Globus pallidus (tissue), 1 donor: ENCODE data around the gene PTPRS.
"Not testable (repeated sequence)": the region's sequence is repeated elsewhere in the genome, so short reads cannot be mapped to it uniquely, and the experiment has no call there.

Source experiments
- DNase-seq: peaks from one replicate; pipeline ENCODE4 v3.0.0-alpha.2; 2015; ENCODE audit warnings: low spot score

Gene PTPRS

DNA sequence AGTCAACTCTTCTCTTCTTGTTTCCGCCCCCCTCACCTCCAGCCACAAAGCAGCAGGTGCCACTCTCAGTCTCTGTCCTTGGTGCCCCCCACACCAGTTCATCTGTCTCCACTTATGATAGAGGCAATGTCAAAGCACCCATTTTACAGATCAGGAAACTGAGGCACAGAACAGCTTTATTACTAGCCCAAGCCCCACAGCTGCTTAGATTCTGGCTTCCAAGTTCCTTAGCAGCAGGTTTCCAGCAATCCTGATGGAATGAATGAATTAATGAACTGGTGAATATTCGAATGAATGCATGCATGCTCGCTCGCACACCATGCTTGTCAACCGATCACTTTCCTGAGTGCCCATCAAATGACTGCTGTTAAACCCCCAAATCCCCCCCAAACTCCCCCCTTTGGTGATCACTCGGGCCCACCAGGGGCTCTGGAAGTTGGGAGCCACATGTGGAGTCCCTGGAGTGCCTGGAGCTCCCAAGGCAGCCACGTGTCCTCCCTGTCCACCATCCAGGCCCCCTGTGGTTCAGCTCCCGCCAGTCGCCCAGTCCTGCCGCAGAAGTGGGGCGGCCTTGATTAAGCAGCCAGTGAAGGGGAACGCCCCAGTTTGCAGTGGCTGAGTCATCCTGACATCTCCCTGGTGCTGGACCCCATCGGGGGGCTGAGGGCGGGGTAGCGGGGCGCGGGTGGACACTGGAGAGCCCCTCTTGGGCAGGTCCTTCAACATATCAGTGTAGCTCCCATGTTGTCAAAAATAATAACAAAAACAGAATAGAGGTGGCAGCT lies 6.8 kb downstream of the PTPRS start:
- no peak for DNase-seq

DNA sequence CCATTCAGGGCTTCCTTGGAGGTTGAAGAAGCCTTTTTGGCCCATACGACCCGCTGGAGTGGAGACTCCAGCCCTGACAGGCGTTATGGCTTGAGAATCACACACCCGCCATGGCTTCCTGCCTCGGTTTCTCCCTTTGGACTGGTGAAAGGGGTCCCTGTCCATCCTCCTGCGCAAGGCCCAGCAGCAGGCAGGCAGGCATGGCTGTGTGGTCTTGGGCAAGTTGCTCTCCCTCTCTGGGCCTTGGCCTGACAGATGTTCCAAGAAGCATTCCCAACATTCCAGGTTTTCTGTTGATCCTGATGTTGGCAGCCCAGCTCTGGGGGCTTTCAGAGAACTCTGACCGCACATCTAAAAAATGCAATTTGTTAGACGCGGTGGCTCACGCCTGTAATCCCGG lies 8.1 kb downstream of the PTPRS start:
- no peak for DNase-seq

DNA sequence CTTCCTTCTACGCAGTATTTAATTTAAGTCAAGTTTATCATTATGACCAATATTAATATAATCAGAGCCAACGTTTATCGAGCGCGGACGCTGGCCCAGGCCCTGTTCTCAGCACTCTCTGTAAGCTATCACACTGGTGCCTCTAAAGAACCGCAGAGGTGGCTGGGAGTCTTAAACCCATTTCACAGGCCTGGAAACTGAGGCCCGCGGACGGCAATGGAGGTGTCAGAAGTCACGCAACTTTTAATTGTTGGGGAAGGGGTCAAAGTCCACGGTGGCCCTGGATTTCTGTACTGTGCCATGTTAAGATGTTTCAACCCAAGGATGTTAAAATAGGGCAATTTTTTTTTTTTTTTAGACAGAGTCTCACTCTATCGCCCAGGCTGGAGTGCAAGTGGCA lies 8.8 kb downstream of the PTPRS start:
- no peak for DNase-seq

DNA sequence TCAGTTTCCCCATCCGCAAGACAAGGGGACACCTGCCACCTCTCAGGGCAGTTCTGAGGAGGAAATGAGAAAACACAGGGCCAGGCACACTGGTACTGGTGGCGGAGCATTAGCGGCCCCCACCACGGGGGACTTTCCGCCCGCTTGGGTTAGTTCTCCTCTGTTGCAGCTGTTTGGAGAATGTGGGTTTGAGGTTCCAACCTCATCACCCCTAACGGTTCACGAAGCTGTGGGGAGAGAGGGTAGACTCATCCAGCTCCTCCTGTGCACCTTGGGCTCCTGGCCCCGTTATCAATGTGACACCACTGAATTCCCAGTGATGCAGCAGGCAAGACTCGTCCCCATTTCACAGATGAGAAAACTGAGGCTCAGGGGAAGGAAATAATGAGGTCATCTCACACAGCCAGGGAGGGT lies 10.3 kb downstream of the PTPRS start:
- no peak for DNase-seq

DNA sequence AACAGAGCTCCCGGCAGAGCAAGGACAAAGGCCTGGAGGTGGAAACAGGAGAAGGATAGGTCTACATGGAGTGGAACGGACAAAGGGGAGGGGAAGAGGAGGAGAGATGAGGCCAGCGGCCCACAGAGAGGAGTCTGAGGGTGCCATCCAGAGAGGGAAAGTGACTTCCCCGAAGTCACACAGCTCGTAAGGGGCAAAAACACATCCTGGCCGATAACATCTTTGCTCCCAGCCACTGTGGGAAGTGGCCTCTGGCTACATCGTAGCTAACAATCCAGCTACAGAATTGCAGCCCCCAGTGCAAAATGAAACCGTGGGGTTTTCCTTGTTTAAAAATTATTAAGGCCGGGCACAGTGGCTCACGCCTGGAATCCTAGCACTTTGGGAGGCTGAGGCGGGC lies 11.5 kb downstream of the PTPRS start:
- DNase-seq, result no peak

DNA sequence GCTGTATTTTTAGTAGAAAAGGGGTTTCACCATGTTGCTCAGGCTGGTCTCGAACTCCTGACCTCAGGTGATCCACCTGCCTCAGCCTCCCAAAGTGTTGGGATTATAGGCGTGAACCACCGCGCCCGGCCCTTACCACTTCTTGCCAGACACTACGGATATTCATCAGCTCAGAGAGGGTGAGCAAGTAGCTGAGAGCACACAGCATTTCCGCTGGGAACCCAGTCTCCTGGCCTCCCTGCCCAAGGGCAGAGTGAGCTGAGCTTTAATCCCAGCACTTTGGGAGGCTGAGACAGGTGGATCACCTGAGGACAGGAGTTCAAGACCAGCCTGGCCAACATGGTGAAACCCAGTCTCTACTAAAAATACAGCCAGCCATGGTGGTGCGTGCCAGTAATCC lies 12.2 kb downstream of the PTPRS start:
- not testable (repeated sequence) for DNase-seq

DNA sequence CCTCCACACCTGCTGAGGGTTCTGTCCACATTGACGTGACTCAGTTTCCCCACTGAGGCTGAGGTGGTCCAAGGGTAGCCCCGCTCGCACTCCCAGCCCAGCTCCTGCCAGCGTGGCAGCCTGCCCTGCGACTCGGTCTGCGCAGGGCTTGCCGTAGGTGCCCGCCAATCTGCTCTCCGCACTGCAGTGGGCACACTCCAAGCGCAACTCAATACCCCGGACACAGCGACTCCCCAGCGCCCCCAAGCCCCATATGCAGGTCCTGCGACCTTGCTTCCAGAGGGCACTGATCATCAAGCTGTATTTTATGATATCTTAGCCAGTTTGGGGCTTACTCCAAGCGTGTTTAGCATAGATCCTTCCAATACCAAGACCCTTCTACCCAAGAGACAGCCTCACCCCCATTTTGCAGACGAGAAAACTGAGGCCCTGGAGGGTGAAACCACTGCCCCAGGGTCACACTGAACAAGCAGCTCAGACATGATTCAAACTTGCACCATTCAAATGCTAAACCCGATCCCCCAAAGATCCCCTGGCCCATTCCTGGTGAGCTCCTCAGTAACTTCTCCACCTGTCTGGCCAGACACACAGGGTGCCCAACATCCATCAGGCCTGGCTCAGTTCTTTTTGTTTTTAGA lies 13.5 kb downstream of the PTPRS start:
- DNase-seq, result no peak

DNA sequence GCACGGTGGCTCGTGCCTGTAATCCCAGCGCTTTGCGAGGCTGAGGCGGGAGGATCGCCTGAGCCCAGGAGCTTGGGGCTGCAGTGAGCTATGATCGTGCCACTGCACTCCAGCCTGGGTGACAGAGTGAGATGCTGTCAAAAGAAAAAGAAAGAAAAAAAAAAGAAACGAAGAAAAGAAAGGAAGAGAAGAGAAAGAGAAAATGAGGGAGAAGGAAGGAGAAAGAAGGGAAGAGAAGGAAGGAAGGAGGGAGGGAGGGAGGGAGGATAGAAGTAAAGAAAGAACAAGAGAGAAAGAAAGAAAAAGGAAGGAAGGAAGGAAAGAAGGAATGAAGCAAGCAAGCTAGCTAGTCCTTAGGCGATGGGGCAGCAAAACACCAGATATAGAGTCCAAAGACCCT lies 14.1 kb downstream of the PTPRS start:
- no peak for DNase-seq

DNA sequence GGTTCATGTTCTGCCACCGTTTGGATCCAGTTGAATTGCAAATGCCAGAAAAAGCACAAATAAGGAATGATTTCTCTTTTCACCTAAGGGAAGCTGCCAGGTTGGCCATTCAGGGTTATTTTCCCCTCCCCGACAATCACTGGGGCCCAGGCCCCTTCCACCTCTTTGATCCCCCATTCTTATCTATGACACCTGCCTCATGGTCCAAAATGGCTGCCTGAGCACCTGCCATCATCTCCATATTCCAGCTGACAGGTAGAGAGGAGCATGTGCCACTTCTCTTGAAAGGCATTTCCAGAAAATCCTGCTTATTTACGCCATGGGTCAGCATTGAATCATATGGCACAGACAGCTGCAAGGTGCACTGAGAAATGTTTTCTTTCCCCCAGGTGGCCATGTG lies 15.7 kb downstream of the PTPRS start:
- no peak for DNase-seq

DNA sequence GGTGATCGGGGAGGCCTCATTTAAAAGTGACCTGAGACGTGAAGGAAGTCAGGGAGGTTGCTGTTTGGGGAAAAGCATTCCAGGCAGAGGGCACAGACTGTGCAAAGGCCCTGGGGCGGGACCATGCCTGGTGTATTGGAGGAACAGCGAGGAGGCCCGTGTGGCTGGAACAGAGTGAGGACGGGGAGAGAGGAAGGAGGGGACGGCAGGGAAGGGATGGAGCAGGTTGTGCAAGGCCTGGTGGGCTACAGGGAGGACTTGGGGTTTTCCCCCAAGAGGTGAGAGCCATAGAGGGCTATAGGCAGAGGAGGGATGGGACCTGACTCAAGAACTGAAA lies 17.2 kb downstream of the PTPRS start:
- no peak for DNase-seq

DNA sequence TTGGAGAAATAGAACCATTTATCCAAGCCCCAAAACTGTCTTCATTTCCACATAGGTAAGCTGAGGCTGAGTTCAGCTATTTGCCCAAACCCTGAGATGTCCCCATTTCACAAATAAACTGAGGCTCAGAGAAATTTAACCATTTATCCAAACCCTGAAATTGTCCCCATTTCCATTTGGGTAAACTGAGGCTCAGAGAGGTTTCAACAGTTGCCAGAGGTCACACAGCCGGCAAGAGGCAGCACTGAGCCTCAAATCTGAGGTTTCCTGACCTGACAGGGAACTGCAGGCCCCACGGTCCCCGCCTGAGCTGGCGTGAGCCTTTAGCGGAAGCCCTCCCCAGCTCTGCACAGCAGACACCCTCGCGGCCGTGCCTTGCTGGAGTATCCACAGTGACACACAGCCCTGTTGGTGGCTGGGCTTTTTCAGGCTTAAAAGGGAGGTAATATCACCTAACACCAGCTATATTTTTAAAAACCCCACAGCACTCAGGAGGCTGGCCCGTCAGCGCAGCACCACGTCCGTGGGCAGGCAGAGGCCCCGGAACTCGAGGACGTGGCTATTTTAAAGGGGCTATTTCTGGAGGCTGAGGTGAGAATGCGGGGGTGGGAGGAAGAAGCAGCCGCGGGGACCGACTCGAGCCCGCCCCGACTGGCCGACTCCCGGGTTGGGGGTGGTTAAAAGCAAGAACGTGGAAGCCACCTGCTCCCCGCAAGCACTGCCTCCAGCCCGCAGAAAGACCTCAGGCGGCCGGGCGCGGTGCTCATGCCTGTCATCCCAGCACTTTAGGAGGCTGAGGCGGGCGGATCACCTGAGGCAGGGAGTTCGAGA lies 18.5 kb downstream of the PTPRS start:
- no peak for DNase-seq

DNA sequence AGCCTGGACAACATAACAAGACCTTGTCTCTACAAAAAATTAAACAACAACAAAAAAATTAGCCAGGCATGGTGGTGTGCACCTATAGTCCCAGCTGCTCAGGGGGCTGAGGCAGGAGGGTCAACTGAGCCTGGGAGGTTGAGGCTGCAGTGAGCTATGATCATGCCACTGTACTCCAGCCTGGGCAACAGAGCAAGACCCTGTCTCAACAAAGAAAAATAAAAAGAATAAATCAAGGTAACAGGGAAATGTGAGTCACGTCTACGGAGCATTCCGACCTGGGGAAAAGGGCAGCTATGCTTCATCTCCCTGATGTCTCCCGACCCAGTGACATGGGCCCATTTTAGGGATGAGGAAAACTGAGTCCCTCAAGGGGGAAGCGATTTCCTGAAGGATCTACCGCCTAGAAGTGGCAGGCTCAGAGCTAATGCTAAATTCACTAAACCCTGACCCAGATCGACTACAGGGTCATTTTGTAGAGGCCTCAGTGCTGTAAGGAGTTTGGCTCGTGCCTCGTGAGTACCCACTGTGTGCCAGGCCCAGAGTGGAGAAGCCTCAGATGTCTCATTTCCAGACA lies 19.5 kb downstream of the PTPRS start:
- DNase-seq, result no peak

DNA sequence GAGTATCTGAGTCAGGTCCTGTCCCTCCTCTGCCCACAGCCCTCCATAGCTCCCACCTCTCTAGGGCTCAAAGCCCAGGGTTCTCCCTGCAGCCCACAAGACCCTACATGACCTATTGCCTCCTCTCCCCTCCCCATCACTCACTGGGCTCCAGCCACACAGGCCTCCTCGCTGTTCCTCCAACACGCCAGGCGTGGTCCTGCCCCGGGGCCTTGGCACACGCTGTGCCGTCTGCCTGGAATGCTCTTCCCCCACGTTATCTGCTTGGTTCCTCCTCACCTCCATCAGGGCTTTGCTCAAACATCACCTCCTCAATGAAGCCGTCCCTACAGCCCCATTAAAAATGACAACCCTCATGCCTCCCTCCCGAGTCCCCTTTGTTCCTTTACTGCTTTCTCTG lies 21.1 kb downstream of the PTPRS start:
- no peak for DNase-seq

DNA sequence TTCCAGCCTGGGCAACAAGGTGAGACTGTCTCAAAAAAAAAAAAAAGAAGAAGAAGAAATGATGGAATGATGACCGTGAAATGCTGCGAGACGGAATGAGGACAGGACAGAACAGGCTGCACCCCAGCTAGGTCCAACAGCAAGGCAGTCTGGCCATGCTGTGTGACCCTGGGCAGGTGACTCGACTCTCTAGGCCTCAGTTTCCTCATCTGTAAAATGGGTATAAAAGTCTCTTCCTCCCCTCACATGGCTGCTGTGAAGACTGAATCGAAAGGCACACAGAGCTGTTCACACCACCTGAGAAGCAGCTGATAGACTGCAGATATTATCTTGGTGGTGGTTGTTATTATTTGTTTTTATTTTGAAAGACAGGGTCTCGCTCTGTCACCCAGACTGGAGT lies 22.3 kb downstream of the PTPRS start:
- DNase-seq, result no peak

DNA sequence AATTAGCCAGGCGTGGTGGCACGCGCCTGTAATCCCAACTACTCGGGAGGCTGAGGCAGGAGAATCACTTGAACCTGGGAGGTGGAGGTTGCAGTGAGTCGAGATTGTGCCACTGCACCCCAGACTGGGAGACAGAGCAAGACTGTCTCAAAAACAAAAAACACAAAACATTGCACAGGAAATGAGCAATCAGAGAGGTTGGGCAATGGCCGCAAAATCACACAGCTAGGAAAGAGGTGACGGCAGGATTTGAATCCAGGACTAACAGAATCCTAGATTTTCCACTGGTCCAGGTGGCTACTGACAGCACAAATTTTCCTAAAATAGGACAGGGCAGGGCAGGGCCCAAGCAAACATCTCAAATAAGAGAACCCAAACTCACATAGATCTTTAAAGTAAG lies 23.3 kb downstream of the PTPRS start:
- no peak for DNase-seq

DNA sequence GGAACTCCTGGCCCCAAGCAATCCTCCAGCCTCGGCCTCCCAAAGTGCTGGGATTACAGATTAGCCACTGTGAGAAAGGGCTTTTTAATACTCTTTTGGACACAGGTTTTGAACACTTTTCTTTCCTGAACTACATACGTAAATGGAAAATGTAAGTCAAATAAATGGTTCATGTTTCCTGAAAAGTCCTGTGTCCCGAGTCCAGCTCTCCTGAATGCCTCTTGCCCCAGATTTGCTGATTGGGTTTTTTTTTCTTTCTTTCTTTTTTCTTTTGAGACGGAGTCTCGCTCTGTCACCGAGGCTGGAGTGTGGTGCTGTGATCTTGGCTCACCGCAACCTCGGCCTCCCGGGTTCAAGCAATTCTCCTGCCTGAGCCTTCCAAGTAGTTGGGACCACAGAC lies 24.5 kb downstream of the PTPRS start:
- no peak for DNase-seq

DNA sequence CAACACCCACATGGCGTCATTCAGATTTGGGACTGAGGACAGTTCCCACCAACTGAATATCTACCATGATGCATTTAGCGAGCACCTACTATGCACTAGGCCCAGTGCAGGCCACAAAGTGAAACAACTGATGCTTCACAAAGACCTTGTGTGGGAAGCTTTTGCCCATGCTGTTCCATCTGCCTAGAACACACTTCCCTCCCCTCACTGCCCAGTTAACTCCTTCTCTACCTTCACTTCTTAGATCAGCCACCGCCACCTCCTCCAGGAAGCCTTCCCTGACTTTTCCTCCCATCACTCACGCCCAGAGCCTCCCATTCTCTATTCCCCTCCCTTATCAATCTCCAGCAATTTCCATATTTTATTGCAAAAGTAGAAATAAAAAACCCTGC lies 25.7 kb downstream of the PTPRS start:
- DNase-seq, result no peak

DNA sequence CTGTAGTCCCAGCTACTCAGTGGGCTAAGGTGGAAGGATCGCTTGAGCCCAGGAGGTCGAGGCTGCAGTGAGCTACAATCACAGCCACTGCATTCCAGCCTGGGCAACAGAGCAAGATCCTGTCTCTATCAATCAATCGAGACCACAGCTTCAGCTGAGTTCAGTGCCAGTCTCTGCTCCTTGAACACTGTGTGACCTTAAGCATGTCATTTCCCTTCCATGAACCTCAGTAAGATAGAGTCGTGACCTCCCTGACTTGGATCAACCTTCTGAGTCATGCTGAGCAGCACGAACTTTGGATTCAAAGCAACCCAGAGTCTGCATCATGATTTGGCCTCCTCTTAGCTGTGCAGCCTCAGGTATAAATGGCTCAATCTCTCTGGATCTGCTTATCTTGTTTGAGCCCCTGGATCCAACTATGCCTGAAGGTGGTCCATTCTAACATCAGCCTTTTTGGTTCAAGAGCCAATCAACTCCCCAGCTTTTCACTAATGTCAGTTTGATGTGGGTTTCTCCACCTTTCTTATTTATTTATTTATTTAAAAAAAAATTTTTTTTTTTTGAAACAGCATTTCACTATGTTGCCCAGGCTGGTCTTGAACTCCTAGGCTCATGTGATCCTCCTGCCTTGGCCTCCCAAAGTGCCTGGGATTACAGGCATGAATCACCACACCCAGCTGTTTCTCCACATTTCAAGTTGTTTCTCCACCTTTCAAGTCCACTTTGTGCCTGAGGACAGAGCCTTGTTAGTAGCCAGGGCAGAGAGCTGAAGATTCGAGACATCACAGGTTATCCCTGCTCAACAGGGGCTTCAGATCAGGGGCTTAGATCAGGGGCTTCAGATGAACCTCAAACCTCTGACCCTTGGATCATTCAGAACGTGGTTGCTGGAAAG lies 26.4 kb downstream of the PTPRS start:
- DNase-seq, result no peak

DNA sequence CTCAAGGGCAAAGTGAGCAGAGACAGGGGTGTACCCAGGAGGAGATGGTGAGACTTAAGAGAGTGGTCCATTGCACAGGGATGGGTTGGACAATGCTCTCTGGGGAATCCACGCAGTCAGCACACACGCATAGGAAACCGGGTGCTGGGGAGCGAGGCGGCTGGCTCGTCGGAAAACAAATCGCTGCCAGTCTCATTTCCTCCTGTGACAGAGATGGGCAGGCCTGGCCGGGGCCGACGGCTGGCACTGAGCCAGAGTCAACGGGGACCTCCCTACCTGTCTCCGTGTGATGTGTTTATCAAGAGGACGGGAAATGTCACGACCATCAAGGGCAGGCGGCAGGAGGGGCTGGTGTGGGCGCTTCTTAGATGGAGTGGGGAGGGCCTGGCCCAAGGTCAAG lies 27.3 kb downstream of the PTPRS start:
- DNase-seq, result no peak

DNA sequence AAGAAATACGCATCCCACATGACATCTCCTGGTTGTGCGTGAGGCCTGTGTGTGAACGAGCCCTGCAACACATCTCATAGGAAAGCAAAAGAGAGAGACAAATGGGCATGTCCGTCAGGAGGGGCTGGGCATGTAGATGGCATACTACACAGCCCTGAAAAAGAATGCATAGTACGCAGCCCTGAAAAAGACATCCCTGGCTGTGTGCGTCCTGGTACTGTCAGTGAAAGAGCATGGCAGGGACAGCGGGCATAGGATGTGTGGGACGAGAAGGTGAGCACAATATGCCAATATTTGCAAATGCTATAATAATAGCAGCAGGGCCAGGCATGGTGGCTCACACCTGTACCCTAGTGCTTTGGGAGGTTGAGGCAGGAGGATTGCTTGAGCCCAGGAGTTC lies 28.6 kb downstream of the PTPRS start:
- DNase-seq, result no peak

DNA sequence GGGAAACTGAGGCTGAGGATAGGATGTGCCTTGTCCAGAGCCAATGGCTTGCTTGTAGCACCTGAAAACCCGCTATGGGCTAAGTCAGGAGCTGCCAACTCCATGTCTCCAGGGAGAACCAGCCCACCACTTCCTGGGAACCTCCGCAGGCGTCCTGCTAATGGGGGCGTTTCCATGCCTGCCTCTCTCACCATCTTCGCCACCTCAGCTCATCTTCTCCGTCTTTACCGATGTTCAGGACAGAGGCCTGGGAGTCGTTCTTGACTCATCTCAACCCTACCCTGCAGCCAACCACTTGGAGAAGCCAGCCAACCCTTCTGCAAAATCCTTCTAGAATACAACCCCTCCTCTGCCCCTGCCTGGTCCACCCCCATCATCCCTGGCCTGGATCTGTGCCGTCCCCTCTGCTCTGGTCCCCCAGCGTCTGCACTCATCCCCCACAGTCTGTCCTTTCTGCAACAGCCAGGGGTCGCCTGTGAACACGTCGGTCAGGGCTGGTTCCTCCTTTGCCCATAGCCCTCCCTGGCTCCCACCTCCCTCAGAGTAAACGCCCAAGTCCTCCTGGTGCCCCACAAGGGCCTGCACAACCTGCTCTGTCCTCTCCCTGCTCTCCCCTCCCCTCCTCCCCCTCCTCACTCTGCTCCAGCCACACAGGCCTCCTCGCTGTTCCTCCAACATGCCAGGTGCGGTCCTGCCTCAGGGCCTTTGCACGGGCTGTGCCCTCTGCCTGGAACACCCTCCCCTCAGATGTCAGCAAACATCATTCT lies 31.0 kb downstream of the PTPRS start:
- DNase-seq, result no peak
